ENCODE data around the gene CTRB1. TPM values are rescaled to one million over a fixed set of nuclear protein-coding genes. Genes with fewer than 3 reads are reported as not detected.
A peak's percentile ranks its signal among the peaks of the same experiment; 100 is the strongest.

CTRB1 gene
- total and polyA plus RNA-seq, 2 of the 8 experiments (the other 6 are each of a cell fraction or from before 2014, with no cell fraction given): not detected

- Histone ChIP-seq H3K9me3 (ENCODE audit: insufficient read depth in 2 of 2, low read depth in 1 of 2, low read length in 1 of 2) (no peaks in the 10 kb centered on the region), H3K23me2 (ENCODE audit: low read depth, low read length) (no peaks in the 10 kb centered on the region), H3K14ac (ENCODE audit: insufficient read length) (no peak overlapping the region), H3K4me1 (replicated peaks in 1 of 4; ENCODE audit: control insufficient read depth in 3 of 4, insufficient read depth in 4 of 4, low read length in 3 of 4) (peaks cover 0 to 10% (median 4%) of the 10 kb centered on the region in 4 experiments; a peak in 4 of 7 replicates), H3K79me2 (ENCODE audit: control insufficient read depth in 1 of 2, insufficient read depth in 2 of 2, low read length in 2 of 2) (peaks cover 0 to 50% of the 10 kb centered on the region in 2 experiments; a peak in 2 of 4 replicates), H3K27me3 (replicated peaks in 1 of 4; ENCODE audit: control insufficient read depth in 3 of 4, extremely low read depth in 1 of 4, insufficient read depth in 3 of 4, low read length in 3 of 4) (no peaks in the 10 kb centered on the region), H2BK5ac (ENCODE audit: low read depth, low read length) (peak overlapping the region; percentile 6; the same call in 1 of the 2 replicates), H4K5ac (ENCODE audit: insufficient read length, low read depth, low read length) (no peak overlapping the region), H3K4me2 (ENCODE audit: insufficient read depth in 1 of 2, low read depth in 2 of 2, low read length in 2 of 2) (no peak overlapping the region), H3K36me3 (ENCODE audit: control insufficient read depth in 2 of 4, insufficient read depth in 4 of 4, low read length in 3 of 4) (peaks cover 0 to 49% (median 17%) of the 10 kb centered on the region in 4 experiments; a peak in 7 of 8 replicates), H2AK5ac (ENCODE audit: low read depth, low read length) (no peak overlapping the region), H2BK120ac (replicated peaks; ENCODE audit: low read depth, low read length) (no peak overlapping the region), H3K9ac (replicated peaks in 1 of 4; ENCODE audit: extremely low read depth in 1 of 4, low read depth in 3 of 4, low read length in 3 of 4) (peak overlapping the region in 2 of 4 experiments; percentile 20 to 27; a peak in 3 of 7 replicates), H4K20me1 (replicated peaks in 1 of 2; ENCODE audit: control insufficient read depth in 1 of 2, insufficient read depth in 2 of 2, low read length in 2 of 2) (peaks cover 25 to 48% of the 10 kb centered on the region in 2 experiments), H4K91ac (replicated peaks; ENCODE audit: insufficient read length, low read length) (no peak overlapping the region), H3K18ac (ENCODE audit: extremely low read depth, low read length) (no peak overlapping the region), H2BK15ac (ENCODE audit: low read length) (no peak overlapping the region), H3K4ac (replicated peaks; ENCODE audit: insufficient read length, low read depth, low read length) (no peak overlapping the region), H3K4me3 (ENCODE audit: extremely low read depth in 1 of 4, insufficient read depth in 2 of 4, low read depth in 3 of 4, low read length in 4 of 4) (no peak overlapping the region), H2BK12ac (ENCODE audit: low read depth, low read length) (no peak overlapping the region), H3K56ac (replicated peaks; ENCODE audit: insufficient read length, low read depth, low read length) (no peak overlapping the region), H4K8ac (ENCODE audit: extremely low read depth, insufficient read depth, low read length) (peak overlapping the region; percentile 74; the same call in 1 of the 2 replicates), H3K79me1 (ENCODE audit: low read depth, low read length) (peaks cover 15% of the 10 kb centered on the region; the same call in 1 of the 2 replicates), H2BK20ac (ENCODE audit: low read length) (no peak overlapping the region), H3K27ac (ENCODE audit: low read depth, low read length) (no peak overlapping the region; the same call in 1 of the 2 replicates), H3K23ac (ENCODE audit: insufficient read length) (no peak overlapping the region), H2AFZ (ENCODE audit: low read length) (no peak overlapping the region)
- ChIA-PET CTCF (ENCODE audit: partially characterized antibody) (interaction anchor here (0.6 to 10.8 kb wide), 8 partner anchors 10 to 246 kb away, joined by 3 to 236 read pairs (median 4); partner anchors contain the start of gene BCAR1), POLR2A (ENCODE audit: partially characterized antibody) (interaction anchor here (0.6 to 22.7 kb wide), 4 partner anchors 11 to 397 kb away, joined by 3 to 375 read pairs (median 4); partner anchors contain the start of gene BCAR1)
- WGBS, 2 experiments (ENCODE audit: extremely low coverage in 1 of 2, insufficient coverage in 1 of 2, insufficient read length in 1 of 2, insufficient replicate concordance in 2 of 2, low coverage in 1 of 2, low lambda C conversion rate in 2 of 2, missing lambda C conversion rate in 1 of 2): 89% methylated on average over 12 of the region's 16 CpGs; no CpG with 5 or more reads in 1 of the 2 experiments
- no peak for FAIRE-seq
- no peak for DNase-seq (ENCODE audit: low read depth in 1 of 2, low spot score in 2 of 2)
- no peak for TF ChIP-seq CTBP2 (IDR thresholded peaks at IDR 0.05; ENCODE audit: borderline replicate concordance, insufficient read depth, insufficient read length, low read length)
- TF ChIP-seq ATF2 (IDR thresholded peaks at IDR 0.05; ENCODE audit: low read length): no peak
- no peak for TF ChIP-seq JUND (IDR thresholded peaks at IDR 0.05; ENCODE audit: low read length)
- no peak for TF ChIP-seq CBX5 (IDR thresholded peaks at IDR 0.05; ENCODE audit: low read depth, low read length)
- no peak for TF ChIP-seq SP1 (IDR thresholded peaks at IDR 0.05; ENCODE audit: low read depth, low read length)
Measured at GRCh38 chr16:75238853-75239541, 20.2 kb downstream of the CTRB1 start.
